Stimulated activated CD4-positive, alpha-beta T cell treated with anti-CD3 and anti-CD28 coated beads, TNF-alpha, amount 100 ng/mL, for 4 hours (primary cell): ENCODE results near the gene LRRK1.

Experiments
- DNase-seq, 3 experiments: peaks; one replicate each; pipeline ENCODE4 v3.0.0-alpha.2; 2020; ENCODE audit warnings: low read depth in 3 of 3

The LRRK1 gene

GRCh38 chr15:101043911-101044624 is 124.9 kb downstream of the LRRK1 start:
- DNase-seq, result no peak

- DNase-seq, result no peak
These were observed 125.6 kb downstream of the LRRK1 start for GRCh38 chr15:101044625-101045235.

GRCh38 chr15:101045236-101045646 is 126.1 kb downstream of the LRRK1 start:
- no peak for DNase-seq

GRCh38 chr15:101045835-101046691 is 126.9 kb downstream of the LRRK1 start:
- DNase-seq, result no peak

GRCh38 chr15:101046826-101047225 is 127.7 kb downstream of the LRRK1 start:
- no peak for DNase-seq

- DNase-seq, result no peak
These were observed 128.2 kb downstream of the LRRK1 start for GRCh38 chr15:101047301-101047781.

GRCh38 chr15:101048176-101048575 is 129.0 kb downstream of the LRRK1 start:
- DNase-seq, result no peak

- no peak for DNase-seq
These were observed 129.4 kb downstream of the LRRK1 start for GRCh38 chr15:101048581-101049030.

GRCh38 chr15:101049282-101049681 is 130.1 kb downstream of the LRRK1 start:
- DNase-seq, result no peak

GRCh38 chr15:101049856-101050622 is 130.9 kb downstream of the LRRK1 start:
- no peak for DNase-seq

GRCh38 chr15:101050623-101051290 is 131.6 kb downstream of the LRRK1 start:
- no peak for DNase-seq

GRCh38 chr15:101051291-101052030 is 132.3 kb downstream of the LRRK1 start:
- DNase-seq, result no peak

GRCh38 chr15:101052031-101052620 is 133.0 kb downstream of the LRRK1 start:
- no peak for DNase-seq

- no peak for DNase-seq
These were observed 133.5 kb downstream of the LRRK1 start for GRCh38 chr15:101052681-101053121.

GRCh38 chr15:101053261-101053660 is 134.1 kb downstream of the LRRK1 start:
- DNase-seq, result no peak

- DNase-seq, result no peak
These were observed 135.0 kb downstream of the LRRK1 start for GRCh38 chr15:101054116-101054515.

GRCh38 chr15:101054991-101055390 is 135.8 kb downstream of the LRRK1 start:
- no peak for DNase-seq

- DNase-seq, result no peak
These were observed 136.3 kb downstream of the LRRK1 start for GRCh38 chr15:101055411-101055810.

- DNase-seq, result no peak
These were observed 137.5 kb downstream of the LRRK1 start for GRCh38 chr15:101056366-101057334.
